GM19239 (cell line): ENCODE measurements around the gene STRBP.

ENCODE experiments used
- DNase-seq: peaks from one replicate; pipeline ENCODE4 v3.0.0; 2011; ENCODE audit warnings: low spot score; ENCODE audit not compliant: insufficient read length
- FAIRE-seq: peaks from 2 replicates; lab custom pipeline; 2011; peaks lifted over from hg19 to GRCh38; lab: Jason Lieb, UNC

The STRBP gene

DNA sequence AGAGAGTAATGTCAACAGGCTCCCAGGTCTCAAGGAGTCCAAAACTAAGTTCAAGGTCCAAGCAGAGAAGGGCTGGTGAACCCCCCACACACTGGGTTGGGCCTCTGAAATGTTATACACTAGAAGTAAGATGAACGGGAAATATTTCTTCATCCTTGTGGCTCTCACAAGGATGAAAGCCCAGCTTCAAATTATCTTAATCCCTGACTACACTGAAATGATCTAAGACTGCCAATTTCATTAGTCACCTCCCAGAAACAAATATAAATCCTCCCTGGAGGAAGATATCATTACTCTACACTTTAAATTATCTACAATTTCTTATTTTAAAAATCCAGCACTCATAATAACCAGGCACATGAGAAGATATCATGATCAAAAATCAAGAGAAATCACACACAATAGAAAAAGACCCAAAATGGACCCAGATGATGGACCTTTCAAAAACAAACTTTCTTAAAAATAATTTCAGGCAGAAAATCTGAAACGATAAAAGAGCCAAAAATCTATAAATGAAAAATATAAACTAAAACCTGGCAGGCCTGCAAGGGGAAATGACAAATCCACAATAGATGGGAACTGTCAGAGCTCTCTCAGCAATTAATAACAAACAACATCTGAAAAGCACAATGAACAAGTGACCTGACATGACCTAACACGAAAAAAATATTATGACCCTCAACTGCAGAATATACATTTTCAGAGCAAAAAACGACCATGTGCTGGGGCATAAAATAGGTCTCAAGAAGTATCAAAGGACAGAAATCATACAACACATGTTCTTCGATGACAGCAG lies 117.5 kb downstream of the STRBP start:
- DNase-seq (no peak), FAIRE-seq (no peak)

DNA sequence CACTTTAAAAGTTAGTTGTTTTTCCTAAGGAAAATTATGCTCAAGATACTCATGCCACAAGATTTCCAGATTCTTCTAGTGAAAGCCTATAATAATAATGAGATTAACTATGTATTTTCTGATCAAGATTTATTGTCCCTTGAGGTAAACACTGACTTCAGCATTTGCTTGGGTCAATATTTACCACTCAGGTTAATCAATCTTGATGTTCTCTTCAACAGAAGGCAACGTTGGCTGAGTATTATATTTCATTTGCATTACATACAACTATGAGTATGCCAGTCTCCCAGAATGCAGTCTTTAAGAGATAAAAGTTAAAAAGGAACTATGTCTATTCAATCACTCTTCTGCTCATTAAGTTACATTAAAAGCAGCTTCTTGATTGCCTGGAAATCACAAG lies 119.3 kb downstream of the STRBP start:
- no peak for FAIRE-seq
- DNase-seq: no peak

GRCh38 chr9:123138163-123138562 lies 130.2 kb downstream of the STRBP start:
- FAIRE-seq: no peak
- no peak for DNase-seq

- no peak for FAIRE-seq
- DNase-seq: no peak
Measured at GRCh38 chr9:123135430-123135829, 133.0 kb downstream of the STRBP start.

DNA sequence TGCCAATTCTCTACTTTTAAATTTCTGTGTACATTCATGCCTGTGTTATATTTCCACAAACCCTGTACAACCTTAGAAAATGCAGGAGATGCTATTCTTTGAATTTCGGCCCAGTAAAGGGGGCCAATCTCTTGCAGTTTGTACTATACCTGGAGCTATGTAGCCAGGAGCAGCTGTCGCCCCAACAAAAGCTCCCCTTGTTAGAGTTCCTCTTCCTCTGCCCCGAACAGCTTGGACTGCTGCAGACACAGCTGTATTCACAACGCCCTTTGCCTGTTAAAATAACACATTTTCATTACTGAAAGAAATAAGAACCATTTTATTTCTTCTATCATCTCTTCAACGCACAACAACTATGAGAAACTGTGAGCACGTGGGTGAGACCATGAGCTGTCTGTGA lies 135.7 kb downstream of the STRBP start:
- no peak for FAIRE-seq
- DNase-seq: no peak

DNA sequence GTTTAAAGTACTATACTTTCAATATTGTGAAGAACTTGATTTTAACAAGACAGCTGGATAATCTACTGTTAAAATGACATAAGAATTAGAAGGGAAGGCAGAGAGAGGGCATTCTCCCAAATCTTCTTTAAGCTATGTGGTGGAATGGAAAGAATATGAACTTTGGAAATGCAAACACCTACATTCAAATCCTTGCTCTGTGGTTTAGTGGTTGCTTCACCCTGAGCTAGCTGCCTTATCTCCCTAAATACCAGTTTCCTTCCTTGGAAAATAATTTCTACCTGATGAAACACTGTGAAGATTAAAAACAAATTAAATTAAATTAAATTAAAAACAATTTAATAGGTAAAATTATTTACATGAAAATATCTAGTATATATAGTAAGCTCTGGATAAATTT lies 136.4 kb downstream of the STRBP start:
- no peak for FAIRE-seq
- DNase-seq: no peak

GRCh38 chr9:123131258-123131657 lies 137.1 kb downstream of the STRBP start:
- no peak for DNase-seq
- FAIRE-seq: no peak

- FAIRE-seq (no peak), DNase-seq (no peak)
Measured at GRCh38 chr9:123129423-123129822, 139.0 kb downstream of the STRBP start.

GRCh38 chr9:123128591-123128990 lies 139.8 kb downstream of the STRBP start:
- FAIRE-seq (no peak), DNase-seq (no peak)

DNA sequence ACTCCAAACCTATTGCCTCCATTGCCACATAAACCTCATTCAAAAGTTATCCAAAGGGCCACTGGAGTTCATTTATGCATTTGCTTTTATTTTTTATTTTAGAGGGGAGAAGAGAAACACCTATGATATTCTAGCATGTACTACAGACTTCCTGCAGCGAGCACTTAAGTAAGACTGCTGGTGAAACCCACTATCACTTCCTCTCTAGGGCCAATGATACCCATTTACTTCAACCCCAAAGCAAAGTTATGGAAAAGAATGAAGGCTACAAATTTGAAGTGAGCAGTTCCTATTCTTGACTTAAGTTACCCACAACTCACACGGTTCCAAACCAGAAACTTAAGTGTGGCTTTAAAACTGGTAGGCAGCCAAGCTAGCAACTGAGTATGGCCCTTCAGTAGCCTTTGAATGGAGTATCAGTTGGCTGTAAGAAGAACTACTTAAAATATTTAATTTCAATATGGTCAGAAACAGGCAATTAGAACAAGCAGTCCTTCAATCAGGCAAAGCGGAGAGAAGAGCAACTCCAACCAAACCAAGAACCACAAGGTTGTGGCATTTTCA lies 140.8 kb downstream of the STRBP start:
- no peak for FAIRE-seq
- DNase-seq: no peak

- FAIRE-seq: no peak
- no peak for DNase-seq
Measured at GRCh38 chr9:123121457-123121856, 146.9 kb downstream of the STRBP start.

- DNase-seq (no peak), FAIRE-seq (peak; percentile 52)
Measured at GRCh38 chr9:123120953-123121352, 147.4 kb downstream of the STRBP start.

GRCh38 chr9:123120131-123120530 lies 148.3 kb downstream of the STRBP start:
- FAIRE-seq: no peak
- no peak for DNase-seq

DNA sequence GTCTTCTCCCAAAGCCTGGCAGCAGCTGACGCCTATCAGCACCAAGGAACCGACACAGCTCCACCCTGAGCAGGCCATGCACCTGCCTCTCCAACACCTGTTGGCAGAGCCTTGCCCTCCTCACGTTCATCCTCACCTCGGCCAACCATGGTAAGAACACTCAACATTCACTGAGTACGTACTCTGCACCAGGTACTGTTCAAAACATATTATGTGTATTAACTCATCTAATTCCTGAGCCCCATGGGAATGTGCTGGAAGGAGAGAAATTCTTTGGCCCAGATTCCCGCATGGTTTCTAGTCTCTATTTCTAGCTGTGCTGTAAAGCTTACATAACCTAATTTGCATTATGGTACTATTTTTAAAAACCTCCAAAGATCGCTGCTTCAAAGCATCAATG lies 148.8 kb downstream of the STRBP start:
- DNase-seq (no peak), FAIRE-seq (no peak)

- DNase-seq (no peak), FAIRE-seq (no peak)
Measured at GRCh38 chr9:123116036-123116435, 152.3 kb downstream of the STRBP start.

GRCh38 chr9:123115146-123115913 lies 153.1 kb downstream of the STRBP start:
- DNase-seq: no peak
- no peak for FAIRE-seq

DNA sequence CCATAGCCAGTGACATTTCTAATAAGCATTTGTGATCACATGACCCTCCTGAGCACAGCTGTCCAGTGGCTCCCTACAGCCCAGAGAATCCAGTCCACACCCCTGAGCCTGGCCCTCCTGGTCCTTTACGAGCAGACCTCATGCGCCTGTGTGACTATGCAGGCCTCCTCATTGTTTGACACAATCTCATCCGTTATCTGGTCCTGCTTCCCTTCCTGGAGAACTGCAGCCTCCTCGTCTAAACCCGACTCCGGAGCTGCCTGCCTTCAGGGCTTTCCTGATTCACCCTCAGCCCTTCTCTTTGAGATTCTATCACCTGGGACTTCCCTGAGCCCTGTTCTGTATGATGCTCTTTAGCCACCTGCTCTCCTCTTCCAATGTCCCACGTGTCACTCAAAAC lies 155.2 kb downstream of the STRBP start:
- DNase-seq (no peak), FAIRE-seq (no peak)

GRCh38 chr9:123112015-123112975 lies 156.1 kb downstream of the STRBP start:
- DNase-seq (no peak), FAIRE-seq (no peak)

DNA sequence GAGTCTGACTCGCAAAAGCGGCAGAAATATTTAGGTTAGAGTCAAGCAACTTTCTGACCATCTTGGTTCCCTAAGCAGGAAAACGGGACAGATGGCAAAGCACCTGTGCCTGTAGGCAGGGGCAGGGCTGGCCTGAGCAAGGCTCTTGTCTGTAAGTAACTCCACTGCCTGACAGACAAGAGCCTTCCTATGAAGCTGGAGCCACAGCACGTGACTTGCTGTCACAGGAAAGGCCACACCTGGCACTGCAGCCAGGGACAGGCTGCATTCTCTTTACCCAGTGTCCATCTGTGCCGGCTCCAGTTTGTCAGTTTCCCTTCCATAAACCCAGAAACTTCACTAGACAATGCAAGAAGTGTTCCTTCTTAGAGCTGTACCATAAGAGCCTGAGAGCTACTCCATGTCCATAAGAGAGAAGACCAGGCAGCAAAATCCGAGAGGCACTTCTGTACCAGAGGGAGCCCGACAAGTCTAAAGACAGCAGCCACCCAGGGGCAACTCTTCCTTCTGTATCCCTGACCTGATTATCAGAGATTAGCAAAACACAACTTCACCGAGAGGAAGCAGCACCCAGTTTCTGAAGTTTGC lies 156.9 kb downstream of the STRBP start:
- FAIRE-seq (peak; percentile 64), DNase-seq (no peak)
